GM18861 (cell line): ENCODE data around the gene ETHE1.
A peak's percentile ranks its signal among the peaks of the same experiment; 100 is the strongest.
"Not testable (repeated sequence)": the region's sequence is repeated elsewhere in the genome, so short reads cannot be mapped to it uniquely, and the experiment has no call there.

Experiments used
- ATAC-seq: cut with Tn5 transposase; IDR thresholded peaks from one replicate; pipeline ENCODE4 v1.9.1; 2021; ENCODE audit not compliant: unreplicated experiment

Gene ETHE1

DNA sequence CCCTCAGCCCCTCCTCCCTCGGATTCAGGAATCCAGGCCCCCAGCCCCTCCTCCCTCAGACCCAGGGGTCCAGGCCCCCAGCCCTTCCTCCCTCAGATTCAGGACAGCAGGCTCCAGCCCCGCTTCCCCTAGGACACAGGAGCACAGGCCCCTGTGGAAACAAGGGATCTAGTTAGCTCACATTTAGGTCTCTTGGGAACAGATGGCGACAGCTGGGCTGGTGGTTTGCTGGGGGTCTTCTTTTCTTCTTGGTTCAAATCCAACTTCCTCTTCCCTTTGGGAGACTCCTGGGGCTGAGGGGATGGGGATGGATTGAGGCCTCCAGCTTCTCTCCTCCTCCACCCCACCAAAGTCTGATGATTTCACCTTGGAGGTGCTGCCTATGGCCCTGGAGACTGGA is 25.6 kb upstream of the ETHE1 start:
- ATAC-seq = no peak

- ATAC-seq = no peak
These were observed 25.1 kb upstream of the ETHE1 start for GRCh38 chr19:43552198-43552450.

DNA sequence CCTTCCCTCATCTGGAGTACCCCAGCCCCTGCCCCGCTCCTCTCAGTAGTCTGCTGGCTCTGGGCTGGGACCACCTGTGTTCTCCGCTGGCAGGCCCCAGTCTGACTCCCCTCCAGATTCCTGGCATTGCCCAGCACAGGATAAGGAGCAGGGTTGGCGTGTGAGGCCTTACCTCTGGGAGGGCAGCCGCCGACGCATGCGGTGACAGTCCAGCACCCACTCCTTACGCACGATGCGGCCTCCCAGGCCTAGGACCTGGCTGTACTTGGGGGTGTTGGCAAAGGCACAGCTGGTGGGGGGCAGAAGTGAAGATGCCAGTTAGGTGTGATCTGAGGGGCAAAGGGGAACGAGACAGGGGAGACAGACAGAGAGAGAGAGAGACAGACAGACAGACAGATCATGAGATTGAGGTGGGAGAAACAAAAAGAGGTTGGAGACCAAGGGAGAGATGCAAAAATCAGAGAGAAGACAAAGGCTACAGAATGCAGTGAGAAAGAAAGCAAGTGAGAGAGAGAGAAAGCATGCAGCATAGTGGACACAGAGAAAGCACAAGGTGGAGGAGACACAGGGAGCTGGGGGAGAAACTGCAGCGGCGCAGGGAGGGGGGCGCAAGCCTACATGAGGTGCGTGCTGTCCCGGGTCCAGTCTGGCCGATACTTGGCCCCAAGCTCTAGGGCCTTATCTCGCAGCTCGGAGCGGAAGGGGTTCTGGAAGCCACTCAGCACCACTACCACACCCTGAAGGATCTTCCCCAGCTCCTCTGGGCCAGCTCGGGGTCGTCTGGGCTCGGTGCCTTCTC is 24.6 kb upstream of the ETHE1 start:
- no peak for ATAC-seq

GRCh38 chr19:43548706-43549105 is 21.7 kb upstream of the ETHE1 start:
- no peak for ATAC-seq

GRCh38 chr19:43547926-43548325 is 20.9 kb upstream of the ETHE1 start:
- not testable (repeated sequence) for ATAC-seq

- no peak for ATAC-seq
These were observed 19.6 kb upstream of the ETHE1 start for GRCh38 chr19:43546581-43546980.

DNA sequence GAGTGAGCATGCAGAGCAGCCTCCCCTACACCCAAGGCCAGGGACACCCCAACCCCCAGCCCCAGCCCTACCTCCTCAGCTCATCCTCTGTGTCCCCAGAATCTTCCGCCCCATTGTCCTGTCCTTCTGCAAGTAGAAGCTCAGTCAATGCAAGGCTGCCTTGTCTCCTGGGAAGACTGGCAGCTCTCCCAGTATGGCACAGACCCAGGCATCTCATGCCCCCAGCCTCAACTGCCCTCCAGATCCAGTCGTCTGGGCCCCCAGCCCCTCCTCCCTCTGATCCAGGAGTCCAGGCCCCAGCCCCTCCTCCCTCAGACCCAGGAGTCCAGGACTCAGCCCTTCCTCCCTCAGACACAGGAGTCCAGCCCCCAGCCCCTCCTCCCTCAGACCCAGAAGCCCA is 19.0 kb upstream of the ETHE1 start:
- ATAC-seq = no peak

DNA sequence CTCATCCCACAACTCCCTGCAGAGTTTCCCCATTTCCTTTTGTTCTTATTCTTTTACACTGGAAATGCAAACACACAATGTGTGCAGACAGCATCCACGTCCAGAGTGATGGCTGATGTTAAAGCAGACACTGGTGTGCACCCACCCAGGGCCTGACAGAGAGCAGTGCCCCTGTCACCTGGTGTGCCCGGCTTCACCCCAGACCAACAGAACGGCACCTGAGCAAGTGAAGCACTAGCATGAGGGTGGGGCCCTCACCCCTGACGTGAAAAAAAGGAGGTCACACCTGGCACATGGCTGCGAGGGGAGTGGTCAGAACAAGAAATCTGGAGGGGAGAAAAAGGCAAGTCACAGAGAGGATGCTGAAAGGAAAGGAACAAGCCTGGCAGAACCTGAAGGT is 18.3 kb upstream of the ETHE1 start:
- ATAC-seq = no peak

- ATAC-seq = no peak
These were observed 17.1 kb upstream of the ETHE1 start for GRCh38 chr19:43544077-43544476.

GRCh38 chr19:43541920-43542650 is 15.1 kb upstream of the ETHE1 start:
- no peak for ATAC-seq

DNA sequence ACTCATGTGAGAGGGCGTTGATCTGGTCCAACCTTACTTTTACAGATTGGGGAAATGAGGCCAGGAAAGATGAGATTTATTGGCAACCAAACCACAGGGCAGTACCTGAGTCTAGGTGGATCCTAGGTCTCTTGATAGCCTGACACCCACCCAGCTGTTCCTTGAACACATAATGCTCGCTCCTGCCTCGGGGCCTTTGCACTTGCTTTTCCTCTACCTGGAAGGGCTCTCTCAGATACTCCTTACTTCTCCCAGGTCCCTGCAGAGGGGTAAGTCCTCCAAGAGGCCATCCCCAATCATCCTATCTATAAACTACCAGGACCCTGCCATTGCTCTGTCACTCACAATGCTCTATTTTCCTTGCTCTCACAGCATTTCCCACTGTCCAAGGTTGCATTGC is 13.4 kb upstream of the ETHE1 start:
- no peak for ATAC-seq

- no peak for ATAC-seq
These were observed 11.9 kb upstream of the ETHE1 start for GRCh38 chr19:43538922-43539321.

- no peak for ATAC-seq
These were observed 8.1 kb upstream of the ETHE1 start for GRCh38 chr19:43534816-43535761.

DNA sequence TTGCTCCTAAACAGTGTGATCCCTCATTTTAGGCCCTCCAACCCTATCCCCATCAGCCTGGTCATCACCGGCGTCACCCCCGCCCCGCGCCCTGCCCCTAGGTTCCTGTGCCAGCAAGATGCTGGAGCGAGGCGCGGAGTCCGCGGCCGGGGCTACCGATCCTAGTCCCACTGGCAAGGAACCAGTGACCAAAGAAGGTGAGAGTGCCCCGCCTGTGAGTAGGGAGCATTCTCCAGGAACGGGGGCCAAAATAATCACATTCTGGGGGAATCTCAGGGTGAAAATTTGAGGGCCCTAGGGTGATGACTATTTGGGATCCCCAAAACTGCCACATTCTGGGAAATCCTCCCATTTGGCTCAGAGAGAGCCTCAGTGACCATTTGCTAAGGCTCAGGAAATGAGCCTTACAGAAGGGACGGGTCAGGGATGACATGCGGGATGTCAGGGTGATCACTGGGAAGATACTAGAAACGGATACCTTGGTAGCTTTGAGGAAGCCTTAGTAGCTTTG is 7.4 kb upstream of the ETHE1 start:
- no peak for ATAC-seq

DNA sequence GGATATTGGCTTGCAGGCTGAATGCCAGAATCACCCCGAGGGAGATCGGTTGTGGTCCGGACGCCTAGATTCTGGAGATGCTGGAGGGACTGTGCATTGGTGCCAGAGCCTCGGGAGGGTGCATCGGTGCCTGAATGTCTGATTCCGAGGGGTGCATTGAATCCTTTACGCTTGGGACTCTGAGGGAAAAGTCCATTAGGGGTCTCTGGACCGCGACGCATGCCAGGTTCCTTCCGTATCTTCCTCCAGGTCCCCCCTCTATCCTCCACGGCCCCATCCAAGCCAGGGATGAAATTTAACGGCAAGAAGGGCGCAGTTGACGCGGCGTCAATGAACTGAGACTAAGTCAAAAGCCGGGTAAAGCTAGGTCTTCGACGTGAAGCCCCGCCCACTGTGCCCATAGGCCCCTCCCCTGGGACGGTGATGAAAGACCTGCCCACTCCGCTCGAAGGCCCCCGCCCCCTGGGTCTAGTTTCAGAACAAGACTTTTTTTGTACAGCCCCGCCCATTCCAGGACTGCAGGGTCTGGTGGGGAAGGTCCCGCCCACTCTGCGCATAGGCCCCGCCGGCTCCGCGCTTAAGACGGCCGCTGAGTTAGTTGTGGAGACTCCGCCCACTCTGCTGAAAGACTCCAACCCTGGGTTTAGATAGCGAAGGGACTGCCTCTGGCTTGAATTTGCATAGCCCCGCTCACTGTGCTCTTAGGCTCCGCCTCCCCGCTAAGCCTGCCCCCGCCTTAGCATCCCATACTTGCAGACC is 6.7 kb upstream of the ETHE1 start:
- ATAC-seq = peak; percentile 44

- peak; percentile 54 for ATAC-seq
These were observed 6.1 kb upstream of the ETHE1 start, which contains the start of gene ZNF575 for GRCh38 chr19:43532962-43533545. Gene ZNF575 (plus strand): TSS chr19:43533188. CDS start chr19:43534423, 1,235 bp downstream.

- ATAC-seq = peak; percentile 14
These were observed 5.6 kb upstream of the ETHE1 start for GRCh38 chr19:43532571-43532961.

DNA sequence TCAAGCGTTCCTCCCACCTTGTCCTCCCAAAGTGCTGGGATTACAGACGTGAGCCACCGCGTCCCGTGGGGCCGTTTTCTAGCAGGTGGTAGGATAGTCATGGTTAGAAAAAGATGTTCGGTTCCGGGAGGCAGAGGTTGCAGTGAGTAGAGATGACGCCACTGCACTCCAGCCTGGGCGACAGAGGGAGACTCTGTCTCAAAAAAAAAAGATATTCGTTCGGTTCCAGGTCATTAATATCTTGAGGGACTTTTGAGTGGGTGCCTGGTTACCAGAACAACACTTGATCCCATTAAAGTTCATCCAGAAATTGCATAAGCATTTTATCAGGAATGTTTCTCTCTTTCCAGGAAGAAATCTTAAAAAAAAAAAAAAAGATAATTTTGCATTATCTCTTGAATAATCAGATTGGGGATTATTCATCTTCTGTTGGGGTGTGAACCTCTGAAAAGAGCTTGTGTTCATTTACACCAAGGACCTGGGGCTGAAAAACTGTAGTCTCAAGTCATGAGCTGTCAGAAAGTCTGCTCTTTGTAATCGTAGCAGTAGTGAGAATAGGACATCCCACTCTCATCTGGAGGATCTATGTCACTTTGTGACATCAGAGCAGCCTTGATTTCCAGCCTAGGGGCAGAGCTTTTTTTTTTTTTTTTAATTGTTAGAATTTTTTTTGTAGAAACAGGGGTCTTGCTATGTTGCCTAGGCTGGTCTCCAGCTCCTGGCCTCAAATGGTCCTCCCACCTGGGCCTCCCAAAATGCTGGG is 1.0 kb upstream of the ETHE1 start:
- ATAC-seq = no peak
